ENCODE measurements around the gene TMCO4. TPM values are rescaled to one million over a fixed set of nuclear protein-coding genes. Genes with fewer than 3 reads are reported as not detected.

TMCO4 gene
- total RNA-seq, 1 donor from 2014 or later: 13.0 TPM

GRCh38 chr1:19665496-19666465, 133.9 kb downstream of the TMCO4 start:
- TF ChIP-seq CTCF (IDR thresholded peaks at IDR 0.05; ENCODE audit: insufficient read depth, low read length, poor library complexity, severe bottlenecking): no peak
- H3K36me3 ChIP-seq (ENCODE audit: control insufficient read depth, insufficient read depth, low read length): no peaks in the 10 kb centered on the region
- peaks cover 51% of the 10 kb centered on the region for H3K27me3 ChIP-seq (ENCODE audit: control insufficient read depth, insufficient read depth, low read length)
- no peak for DNase-seq (ENCODE audit: low read depth)
- no peak overlapping the region for H3K4me3 ChIP-seq (ENCODE audit: low read depth, low read length)

- no peaks in the 10 kb centered on the region for H3K36me3 ChIP-seq (ENCODE audit: control insufficient read depth, insufficient read depth, low read length)
- TF ChIP-seq CTCF (IDR thresholded peaks at IDR 0.05; ENCODE audit: insufficient read depth, low read length, poor library complexity, severe bottlenecking): no peak
- no peak for DNase-seq (ENCODE audit: low read depth)
- peaks cover 51% of the 10 kb centered on the region for H3K27me3 ChIP-seq (ENCODE audit: control insufficient read depth, insufficient read depth, low read length)
- no peak overlapping the region for H3K4me3 ChIP-seq (ENCODE audit: low read depth, low read length)
Observed at GRCh38 chr1:19665186-19665495, 134.6 kb downstream of the TMCO4 start.

GRCh38 chr1:19664453-19665185, 135.1 kb downstream of the TMCO4 start, which contains the start of gene HTR6:
Gene HTR6 (plus strand): TSS chr1:19664875. CDS start chr1:19665754, 879 bp downstream.
- H3K36me3 ChIP-seq (ENCODE audit: control insufficient read depth, insufficient read depth, low read length): no peaks in the 10 kb centered on the region
- peak within 1 kb of the TSS; percentile 7 for H3K4me3 ChIP-seq (ENCODE audit: low read depth, low read length)
- peaks cover 51% of the 10 kb centered on the region for H3K27me3 ChIP-seq (ENCODE audit: control insufficient read depth, insufficient read depth, low read length)
- TF ChIP-seq CTCF (IDR thresholded peaks at IDR 0.05; ENCODE audit: insufficient read depth, low read length, poor library complexity, severe bottlenecking): no peak
- no peak for DNase-seq (ENCODE audit: low read depth)

GRCh38 chr1:19662313-19662712, 137.4 kb downstream of the TMCO4 start:
- no peak for DNase-seq (ENCODE audit: low read depth)
- Histone ChIP-seq H3K36me3 (ENCODE audit: control insufficient read depth, insufficient read depth, low read length) (no peaks in the 10 kb centered on the region), H3K4me3 (ENCODE audit: low read depth, low read length) (no peak overlapping the region), H3K27me3 (ENCODE audit: control insufficient read depth, insufficient read depth, low read length) (peaks cover 40% of the 10 kb centered on the region)
- no peak for TF ChIP-seq CTCF (IDR thresholded peaks at IDR 0.05; ENCODE audit: insufficient read depth, low read length, poor library complexity, severe bottlenecking)

GRCh38 chr1:19661721-19662228, 137.9 kb downstream of the TMCO4 start:
- no peak overlapping the region for H3K4me3 ChIP-seq (ENCODE audit: low read depth, low read length)
- DNase-seq (ENCODE audit: low read depth): no peak
- TF ChIP-seq CTCF (IDR thresholded peaks at IDR 0.05; ENCODE audit: insufficient read depth, low read length, poor library complexity, severe bottlenecking): peak; percentile 67
- H3K36me3 ChIP-seq (ENCODE audit: control insufficient read depth, insufficient read depth, low read length): no peaks in the 10 kb centered on the region
- peaks cover 36% of the 10 kb centered on the region for H3K27me3 ChIP-seq (ENCODE audit: control insufficient read depth, insufficient read depth, low read length)
